GM19025 (cell line): ENCODE results near the gene TIMM9.
"Not testable (repeated sequence)": the region's sequence is repeated elsewhere in the genome, so short reads cannot be mapped to it uniquely, and the experiment has no call there.

Experiments
- ATAC-seq: cut with Tn5 transposase; IDR thresholded peaks from one replicate; pipeline ENCODE4 v1.9.1; 2021; ENCODE audit warnings: mild to moderate bottlenecking, low read depth, moderate library complexity; ENCODE audit not compliant: unreplicated experiment

TIMM9 gene

GRCh38 chr14:58398895-58399294 lies 28.4 kb downstream of the TIMM9 start:
- no peak for ATAC-seq

DNA sequence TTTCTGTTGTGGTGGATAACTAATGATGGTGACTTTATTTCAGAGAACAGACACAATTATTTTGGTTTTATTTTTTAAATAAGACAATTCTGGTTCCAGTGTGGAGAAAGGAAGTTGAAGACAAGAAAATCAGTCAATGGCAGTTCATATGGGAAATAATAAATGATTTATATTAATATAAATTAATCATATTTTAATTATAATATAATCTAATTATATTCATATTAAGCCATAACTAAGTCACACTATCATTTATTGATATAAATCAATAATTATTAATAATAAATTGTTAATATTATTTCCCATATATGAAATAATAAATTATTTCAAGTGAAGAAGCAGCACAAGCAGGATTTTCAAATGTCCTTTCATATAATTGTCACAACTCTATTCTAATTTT lies 28.8 kb downstream of the TIMM9 start:
- no peak for ATAC-seq

DNA sequence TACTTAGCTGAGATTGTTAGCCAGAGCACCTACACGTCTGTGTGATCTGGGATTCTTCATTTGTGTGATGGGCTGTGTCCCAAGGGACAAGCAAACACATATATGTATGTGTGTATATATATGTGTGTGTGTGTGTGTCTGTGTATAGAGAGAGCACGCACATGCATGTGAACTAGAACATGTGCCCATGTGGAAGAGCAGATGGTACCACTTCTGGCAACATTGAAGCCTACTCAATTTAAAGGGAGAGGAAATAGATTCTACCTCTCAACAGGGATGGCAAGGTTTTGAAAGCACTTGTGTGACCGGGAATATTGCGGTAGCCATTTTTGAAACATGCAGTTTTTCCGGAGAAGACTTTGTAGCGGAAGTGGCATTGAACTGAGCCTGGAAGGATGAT lies 30.2 kb downstream of the TIMM9 start:
- ATAC-seq = no peak

- peak; percentile 95 for ATAC-seq
These were observed 31.2 kb downstream of the TIMM9 start, which contains the start of gene TOMM20L for GRCh38 chr14:58395812-58396788. Gene TOMM20L, plus strand, starts transcription at chr14:58395930. Its CDS starts 28 bp downstream, at chr14:58395958.

GRCh38 chr14:58395562-58395811 lies 31.8 kb downstream of the TIMM9 start:
- ATAC-seq = no peak

DNA sequence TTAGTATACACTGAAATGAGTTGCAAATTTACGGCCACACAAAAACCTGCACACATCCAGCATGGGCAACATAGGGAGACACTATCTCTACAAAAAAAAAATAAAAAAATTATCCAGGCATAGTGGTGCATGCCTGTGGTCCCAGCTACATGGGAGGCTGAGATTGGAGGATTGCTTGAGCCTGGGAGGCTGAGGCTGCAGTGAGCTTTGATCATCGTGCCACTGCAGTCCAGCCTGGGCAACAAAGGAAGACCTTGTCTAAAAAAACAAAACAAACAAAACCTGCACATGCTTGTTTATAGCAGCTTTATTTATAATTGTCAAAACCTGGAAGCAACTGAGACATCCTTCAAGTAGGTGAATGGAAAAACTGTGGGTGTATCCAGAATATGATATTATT lies 36.5 kb downstream of the TIMM9 start:
- ATAC-seq = no peak

DNA sequence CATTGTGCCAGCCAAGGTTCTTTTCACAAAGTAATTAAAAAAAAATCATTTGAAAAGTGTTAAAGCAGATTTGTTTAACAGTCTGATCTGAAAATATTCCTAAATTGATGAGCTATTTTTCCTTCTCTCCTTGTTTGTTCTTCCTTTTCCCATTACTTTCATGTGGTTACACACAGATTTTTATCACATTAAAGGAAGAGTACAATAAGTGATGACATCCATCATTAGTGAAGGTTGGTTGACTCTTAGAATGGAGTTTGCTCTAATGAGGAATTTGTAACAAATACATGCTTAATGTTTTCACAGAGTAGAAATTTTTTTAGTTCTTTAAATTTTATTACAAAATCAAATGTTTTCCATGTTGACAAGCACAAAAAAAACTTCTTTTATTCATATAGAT lies 50.5 kb downstream of the TIMM9 start:
- no peak for ATAC-seq

DNA sequence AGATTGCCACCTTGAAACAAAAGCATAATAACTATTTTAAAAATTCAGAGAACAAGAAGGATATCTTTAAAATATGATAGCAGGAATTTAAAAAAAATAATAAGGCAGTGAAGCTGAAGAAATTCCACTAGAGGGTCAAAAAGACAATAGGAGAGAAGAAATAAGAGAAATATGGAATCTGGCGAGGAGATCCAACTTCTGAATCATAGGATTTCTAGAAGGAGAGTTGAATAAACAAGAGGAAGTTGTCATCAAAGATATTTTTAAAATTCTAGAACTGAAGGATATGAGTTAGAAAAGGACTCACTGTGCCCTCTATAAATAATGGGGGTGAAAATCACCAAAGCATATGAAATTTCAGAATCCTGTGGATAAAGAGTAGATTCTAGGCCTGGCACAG lies 58.4 kb downstream of the TIMM9 start:
- ATAC-seq = no peak

DNA sequence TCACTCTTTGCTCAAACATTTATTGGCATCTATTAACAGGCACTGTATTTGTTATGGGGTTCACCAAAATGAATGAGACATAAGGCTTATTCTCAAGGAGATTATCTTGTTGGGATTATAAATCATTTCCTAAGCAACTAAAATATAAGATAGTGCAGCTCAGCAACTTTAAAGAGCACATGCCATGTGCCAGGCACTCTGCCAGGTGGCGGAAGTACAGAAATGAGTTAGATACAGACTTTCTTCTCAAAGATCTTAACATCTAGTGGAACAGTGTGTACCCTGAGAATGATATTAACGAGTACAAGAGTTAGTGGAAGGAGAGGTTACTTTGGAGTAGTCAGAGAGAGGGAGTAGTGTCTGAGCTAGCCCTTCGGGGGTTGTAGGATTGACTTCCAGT lies 60.0 kb downstream of the TIMM9 start:
- no peak for ATAC-seq

DNA sequence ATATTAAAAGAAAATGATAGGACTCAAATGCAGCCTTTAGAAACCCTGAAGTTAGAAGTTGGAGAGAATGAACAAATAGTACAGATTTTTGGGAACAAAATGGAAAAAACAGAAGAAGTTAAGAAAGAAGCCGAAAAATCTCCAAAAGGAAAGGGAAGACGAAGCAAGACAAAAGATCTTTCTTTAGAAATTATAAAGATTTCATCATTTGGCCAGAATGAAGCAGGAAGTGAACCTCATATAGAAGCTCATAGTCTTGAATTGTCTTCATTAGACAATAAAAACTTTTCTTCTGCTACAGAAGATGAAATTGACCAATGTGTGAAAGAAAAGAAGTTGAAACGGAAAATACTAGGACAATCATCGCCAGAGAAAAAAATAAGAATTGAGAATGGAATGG lies 63.0 kb downstream of the TIMM9 start:
- no peak for ATAC-seq

GRCh38 chr14:58362798-58363412 lies 64.4 kb downstream of the TIMM9 start:
- ATAC-seq = no peak

GRCh38 chr14:58362272-58362671 lies 65.1 kb downstream of the TIMM9 start:
- ATAC-seq = not testable (repeated sequence)
